ENCODE measurements around the gene PRDM16.
"Not testable (repeated sequence)": the region's sequence is repeated elsewhere in the genome, so short reads cannot be mapped to it uniquely, and the experiment has no call there.

Gene PRDM16

DNA sequence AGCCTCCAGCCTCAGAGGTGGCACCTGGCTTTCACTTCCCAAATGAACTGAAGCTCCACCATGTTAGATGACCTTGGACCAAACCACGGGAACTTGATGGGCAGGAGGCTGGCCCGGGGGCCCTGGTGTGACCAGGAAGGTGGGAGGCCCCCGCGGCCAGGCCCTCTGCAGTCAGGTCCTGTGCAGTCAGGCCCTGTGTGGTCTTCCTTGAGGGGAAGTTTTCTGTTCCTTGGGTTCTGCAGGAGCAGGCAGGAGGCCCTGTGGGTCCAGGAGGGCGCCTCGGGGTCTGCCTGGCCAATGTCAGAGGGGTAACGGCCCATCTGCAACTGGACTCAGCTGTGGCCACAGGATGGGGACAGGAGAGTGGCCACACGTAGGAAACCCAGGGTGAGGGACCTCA is 13.0 kb downstream of the PRDM16 start:
- DNase-seq (ENCODE audit: low read depth), result no peak

DNA sequence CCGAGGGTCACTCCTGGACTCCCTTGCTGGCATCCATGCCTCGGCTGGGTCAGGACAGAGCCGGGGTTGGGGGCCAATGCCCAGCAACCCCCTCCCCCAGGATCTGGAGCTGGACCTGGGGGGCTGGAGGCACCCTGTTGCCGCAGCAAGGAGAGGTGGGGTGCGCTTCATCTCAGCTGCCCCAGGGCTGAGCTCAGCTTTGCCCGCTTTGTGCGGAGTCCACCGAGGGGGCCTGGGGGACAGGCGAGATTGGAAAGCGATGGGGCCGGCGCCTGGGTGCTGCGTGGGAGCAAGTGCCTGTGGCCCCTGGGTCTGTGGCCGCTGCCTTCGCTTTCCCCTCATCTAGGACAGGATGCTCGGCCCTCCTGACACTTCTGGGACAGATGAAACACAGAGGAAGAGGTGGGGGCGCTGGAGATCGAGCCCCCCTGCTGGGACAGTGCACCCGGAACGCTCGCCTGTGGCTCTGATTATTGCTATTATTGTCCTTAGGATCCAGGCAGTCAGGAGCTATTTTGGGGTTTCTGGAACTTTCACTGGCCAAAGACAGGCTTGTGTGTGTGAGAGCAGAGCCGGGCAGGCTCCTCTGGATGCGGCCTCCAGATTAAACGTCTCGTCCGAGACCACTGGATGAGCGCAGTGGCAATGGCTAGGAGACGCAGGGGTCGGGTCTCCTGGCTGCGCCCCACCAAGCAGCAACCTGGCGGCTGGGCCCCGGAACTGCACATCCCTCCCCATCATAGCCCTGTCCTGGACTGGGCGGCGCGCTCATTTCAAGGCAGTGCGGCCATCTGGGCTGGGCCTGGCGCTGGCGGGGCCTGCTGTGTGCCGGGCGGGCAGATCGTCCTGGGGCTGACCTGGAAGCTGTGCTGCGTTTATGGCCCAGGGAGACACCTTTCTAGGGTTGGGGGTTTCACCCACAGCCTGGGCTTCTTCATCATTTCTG is 13.8 kb downstream of the PRDM16 start:
- no peak for DNase-seq (ENCODE audit: low read depth)

DNA sequence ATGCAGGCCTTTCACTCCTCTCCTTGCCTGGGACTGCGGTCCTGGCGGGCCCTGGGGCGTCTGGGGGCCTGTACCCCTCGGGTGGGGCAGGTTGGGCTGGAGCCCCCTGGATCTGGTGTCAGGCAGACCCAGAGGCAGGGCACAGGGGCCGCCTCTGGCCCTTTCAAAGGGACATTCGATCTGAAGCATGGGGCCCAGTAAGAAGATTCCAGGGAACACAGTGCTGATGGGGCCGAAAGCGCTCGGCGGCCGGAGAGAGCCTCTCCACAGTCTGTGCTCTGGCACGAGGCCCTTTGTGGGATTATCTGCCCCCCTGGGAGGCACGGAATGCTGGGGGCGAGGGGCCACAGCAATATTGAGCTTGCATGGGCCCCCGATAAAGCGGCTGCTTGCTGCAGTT is 15.2 kb downstream of the PRDM16 start:
- DNase-seq (ENCODE audit: low read depth), result no peak

DNA sequence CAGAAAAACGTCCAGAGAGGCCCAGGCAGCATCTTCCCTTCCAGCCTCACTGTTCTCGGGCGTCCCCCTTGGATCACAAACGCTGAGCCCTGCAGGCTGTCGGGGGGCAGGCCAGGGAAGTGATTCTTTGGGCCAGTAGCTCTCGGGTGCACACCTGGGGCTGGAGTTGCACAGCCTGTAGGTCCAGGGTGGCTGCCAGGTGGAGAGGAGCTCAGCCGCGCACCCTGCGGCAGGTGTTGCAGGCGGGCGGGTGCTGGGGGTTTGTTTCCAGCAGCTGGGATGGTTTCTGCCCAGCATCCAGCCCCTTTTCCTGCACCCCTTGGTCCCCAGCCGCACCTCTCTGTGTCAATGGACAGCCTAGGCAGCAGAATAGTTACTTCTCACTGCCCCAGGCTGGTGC is 15.7 kb downstream of the PRDM16 start:
- no peak for DNase-seq (ENCODE audit: low read depth)

DNA sequence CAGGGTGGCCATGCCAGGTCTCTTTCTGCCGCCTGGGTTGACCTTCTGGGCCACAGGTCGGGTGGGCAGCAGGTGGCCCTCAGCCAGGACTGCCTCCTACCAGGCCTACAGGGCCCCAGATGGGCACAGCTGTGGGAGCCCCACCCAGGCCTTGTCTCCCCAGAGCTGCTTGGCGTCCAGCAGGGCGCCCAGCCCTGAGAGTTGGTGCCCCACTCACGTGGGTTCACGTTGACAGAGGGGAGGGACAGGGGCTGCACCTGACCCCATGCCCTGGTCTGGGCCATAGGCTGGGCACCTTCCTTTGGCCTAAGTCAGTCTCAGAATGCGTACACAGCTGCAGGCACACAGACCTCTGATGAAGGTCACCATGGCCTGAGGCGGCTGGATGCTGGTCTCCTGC is 16.7 kb downstream of the PRDM16 start:
- DNase-seq (ENCODE audit: low read depth), result no peak

DNA sequence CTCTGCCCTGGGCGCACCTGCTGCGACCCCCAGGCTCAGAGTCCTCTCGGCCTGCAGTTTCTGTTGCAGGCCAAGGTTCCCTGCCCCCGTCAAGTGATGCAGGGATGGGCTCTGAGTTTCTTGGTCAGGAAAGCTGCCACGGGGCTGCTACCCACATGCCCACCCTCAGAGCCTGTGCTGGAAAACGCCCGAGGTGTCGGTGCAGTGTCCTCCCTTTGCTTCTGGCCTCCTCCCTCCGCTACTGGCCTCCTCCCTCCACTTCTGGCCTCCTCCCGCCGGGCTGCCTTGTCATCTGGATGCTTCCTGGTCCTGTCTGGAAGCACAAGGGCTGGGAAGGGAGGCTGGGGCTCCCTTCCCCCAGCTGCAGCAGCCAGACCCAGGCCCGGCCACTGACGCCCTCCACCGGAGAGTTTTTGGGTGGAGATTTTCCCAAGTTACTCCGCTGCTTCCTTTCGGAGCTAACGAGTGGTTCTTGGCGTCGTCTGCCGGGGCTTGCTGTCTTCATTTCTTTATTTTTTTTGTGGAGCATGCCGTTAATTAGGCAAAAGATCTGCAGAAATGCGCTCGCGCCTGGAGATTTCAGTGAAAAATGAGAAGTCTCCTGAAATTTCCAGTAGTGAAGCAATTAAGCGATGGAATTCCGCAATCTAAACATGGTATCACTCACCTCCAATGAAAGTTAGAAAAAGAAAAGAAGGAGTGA is 17.4 kb downstream of the PRDM16 start:
- no peak for DNase-seq (ENCODE audit: low read depth)

DNA sequence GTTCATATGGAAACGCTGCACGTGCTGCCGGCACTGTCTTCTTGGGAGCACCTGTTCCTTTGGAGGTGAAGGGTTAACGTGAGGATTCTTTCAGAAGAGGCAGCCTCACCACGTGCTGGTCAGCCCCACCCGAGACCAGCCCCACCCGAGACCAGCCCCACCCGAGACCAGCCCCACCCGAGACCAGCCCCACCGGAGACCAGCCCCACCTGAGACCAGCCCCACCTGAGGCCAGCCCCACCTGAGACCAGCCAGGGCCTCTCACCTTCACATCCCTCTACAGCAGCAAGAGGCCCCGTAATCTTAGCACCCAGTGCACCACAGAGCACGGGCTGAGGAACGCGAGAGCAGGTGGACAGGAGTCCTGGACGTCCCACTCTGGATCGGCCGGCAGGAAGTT is 18.0 kb downstream of the PRDM16 start:
- DNase-seq (ENCODE audit: low read depth), result no peak

DNA sequence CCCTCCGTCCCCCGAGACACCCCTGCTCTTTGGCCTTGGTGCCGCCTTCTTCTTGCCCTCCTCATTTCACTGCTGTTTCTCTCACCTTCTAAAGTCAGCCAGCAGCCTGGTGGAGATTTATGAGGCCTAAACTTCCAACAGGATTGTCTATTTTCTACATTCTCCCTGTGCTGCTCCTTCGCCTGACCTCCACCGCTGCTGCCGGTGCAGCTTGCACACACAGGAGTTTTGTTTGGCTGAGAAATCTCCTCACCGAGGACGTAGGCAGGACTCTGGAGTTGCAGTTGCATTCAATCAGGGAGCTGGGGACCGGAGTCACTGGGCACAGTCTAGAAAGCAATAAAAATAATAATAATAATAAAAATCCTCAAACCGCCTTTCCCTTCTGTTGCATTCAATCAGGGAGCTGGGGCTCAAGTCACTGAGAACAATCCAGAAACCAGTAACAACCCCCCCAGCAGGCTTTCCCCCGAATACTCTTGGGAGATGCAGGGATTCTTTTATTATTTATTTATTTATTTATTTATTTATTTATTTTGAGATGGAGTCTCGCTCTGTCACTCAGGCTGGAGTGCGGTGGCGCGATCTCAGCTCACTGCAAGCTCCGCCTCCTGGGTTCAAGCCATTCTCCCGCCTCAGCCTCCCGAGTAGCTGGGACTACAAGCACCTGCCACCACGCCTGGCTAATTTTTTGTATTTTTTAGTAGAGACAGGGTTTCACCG is 19.1 kb downstream of the PRDM16 start:
- DNase-seq (ENCODE audit: low read depth), result not testable (repeated sequence)

DNA sequence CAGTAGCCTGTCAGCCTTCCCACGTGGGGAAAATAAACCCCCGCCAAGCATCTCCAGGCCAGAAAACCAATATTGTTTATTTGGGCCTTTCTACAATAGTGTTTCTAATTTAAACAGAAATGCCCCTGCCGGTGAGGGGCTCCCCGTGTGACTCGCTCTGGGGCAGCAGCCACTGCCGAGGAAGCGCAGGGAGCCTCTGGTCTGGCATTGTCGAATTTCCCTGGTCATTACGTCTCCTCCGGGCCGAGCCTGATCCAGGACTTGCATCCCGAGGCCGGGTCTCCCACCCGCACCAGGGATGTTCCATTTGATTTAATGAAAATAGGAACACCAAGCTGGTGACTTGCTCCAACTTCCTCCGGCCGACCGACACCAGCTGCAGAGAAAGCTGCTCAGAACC is 20.5 kb downstream of the PRDM16 start:
- DNase-seq (ENCODE audit: low read depth), result no peak

DNA sequence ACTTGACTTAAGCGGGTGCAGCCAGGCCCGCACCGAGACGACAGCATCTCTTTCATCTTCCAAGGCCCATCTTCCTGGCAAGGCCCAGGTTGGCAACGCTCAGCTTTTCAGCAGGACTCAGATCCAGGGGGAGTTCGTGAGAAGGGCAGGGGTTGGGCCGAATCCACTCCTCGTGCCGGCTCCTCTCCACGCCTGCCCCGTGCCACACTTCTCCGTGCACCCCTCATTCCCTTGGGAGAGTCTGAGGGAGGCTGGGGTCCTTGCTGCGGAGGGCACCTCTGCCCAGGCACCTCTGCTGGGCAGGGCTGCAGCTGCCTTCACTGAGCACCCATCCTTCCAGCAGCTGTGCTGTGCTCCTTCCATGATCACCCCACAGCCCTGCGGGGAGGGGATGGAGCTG is 22.3 kb downstream of the PRDM16 start:
- DNase-seq (ENCODE audit: low read depth), result no peak

DNA sequence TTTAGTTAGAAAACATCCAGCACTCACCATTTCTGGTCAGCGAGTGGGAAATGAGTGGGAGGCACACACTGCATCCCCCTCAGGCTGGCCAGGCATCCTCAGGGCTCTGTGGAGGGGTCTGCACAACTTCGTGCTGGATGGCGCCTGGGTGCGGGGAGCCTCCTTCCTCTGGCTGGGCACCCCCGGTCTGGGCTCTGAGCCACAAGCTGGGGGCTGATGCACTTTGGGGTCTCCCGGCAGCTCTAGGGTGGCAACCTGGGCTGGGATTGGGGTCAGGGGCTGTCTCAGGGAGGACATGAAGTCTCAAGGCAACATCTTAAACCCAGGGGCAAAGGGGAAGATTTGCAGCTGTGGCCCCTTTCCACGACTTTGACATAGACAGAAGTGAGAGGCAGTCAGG is 23.5 kb downstream of the PRDM16 start:
- DNase-seq (ENCODE audit: low read depth), result no peak

DNA sequence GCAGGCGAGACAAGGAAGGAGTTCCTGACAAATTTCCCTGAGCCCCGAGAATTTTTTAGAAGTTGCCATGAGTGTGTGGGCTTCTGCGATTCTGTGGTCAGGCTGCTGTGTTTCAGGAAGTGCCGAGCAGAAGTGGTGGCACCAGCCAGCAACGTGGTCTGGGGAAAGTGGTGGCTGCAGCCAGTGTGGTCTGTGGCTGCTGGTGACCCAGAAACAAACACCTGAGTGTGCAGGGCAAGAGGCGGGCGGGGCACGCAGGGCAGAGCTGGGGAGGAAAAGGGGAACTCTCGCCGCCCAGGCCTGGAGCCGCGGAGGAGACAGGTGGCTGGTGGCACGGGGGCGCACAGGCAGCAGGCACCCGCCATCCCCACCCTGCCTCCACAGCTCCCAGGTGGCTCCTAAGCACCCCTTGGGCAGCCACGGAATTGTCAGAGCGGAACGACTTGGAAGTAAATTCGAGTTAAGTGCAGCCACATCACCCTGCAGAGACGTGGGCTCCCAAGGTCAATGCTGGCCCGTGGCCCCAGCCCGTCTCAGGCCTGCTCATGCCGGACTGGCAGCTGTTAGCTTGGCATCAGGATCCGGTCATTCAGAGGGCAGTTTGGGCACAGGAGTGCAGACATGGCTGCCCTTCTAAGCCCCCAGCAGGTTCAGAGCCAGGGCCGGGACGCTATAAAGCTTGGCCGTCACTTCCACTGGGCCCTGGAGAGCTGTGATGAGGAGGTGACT is 25.1 kb downstream of the PRDM16 start:
- no peak for DNase-seq (ENCODE audit: low read depth)

DNA sequence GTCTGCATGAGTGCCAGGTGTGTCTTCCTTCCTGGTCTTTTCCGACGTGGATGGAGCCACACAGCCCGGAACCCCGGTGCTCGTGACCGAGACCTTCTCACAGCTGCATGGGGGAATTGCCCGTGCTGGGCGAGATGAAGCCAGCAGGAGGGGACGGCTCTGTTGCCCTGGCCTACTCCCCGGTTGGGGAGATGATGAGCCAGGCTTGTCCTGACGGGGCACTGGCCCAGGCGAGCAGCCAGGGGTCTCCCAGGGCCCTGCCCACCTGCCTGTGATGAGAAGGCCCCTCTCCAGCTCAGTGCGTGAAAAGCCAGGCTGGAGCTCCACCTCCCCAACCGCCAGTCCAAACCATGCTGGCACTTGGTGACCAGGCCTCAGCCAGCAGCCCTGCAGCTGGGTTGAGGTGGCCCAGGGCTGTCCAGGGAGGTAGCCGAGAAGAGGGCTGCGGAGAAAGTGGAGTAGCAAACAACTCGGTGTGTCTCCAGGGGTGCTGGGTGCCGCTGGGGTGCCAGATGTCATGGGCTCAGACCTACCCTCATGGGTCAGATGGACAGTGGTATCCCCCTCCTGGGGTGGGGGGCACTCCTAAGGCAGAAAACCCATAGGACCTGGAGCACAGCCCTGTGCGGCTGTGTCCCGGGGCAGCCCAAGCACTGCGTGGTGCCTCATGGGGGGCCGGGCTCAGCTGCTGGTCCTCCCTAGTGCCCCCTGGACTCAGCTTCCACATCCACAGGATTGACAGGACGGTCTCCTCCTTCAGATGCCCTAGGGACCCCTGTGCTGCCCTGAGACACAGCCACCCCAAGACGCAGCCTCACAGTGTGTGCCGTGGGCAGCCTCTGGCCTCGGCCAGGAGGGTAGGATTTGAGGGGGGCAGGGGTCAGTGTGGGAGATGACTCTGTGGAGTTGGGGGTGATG is 26.1 kb downstream of the PRDM16 start:
- no peak for DNase-seq (ENCODE audit: low read depth)

DNA sequence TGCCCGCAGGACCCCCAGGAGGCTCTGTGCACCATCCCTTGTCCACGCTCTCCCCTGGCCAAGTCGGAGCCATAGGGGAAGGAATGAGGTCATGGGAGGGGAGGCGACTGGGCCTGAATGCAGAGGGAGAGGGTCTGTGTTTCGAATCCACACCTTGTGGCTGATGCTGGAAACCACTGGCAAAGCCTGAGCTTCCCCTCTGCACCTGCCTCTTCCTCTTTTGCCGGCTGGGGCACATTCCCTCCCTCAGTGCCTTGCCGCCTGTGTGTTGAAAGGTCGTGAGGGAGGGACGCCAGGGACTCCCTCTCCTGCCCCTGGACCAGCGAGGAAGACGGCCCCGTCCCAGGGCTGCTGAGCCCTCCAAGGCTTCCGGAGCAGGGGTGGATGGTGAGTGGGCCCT is 27.3 kb downstream of the PRDM16 start:
- DNase-seq (ENCODE audit: low read depth), result no peak

DNA sequence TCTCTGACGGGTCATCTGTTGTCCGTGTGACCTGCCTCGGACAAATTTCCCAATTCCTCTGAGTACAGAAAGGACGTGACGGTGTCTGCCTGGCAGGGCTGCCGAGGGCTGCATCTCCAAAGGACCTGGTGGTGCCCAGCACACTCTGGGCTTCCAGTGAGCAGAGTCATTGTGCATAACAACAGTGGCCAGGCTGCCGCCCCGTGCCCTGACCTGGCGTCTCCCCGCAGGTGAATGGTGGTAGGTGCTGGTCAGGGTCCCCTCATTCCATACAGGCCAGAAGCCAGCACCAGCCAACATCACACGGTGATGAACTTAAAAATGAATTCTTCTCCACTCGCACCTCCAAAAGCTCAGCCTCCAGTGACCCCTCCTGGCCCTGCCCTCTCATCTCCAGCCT is 28.2 kb downstream of the PRDM16 start:
- DNase-seq (ENCODE audit: low read depth), result no peak

DNA sequence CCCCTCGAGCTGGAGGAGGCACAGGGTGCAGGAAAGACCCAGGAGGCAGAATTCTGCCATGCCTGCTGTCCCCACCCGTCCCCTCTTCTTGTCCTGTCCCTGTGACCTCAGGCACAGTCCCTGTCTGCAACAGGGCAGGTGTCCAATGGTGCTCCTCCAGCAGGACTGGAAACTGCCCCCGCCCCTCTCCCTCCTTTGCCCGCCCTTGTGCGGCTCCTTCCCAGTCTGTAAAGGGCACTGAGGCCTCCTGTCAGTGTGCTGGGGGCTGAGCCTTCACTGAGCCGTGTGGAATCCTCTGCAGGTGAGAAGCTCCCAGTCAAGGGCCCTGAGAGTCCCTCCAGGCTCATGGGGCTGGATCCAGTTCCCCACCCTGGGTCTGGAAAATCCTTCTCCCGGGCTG is 28.9 kb downstream of the PRDM16 start:
- DNase-seq (ENCODE audit: low read depth), result no peak

DNA sequence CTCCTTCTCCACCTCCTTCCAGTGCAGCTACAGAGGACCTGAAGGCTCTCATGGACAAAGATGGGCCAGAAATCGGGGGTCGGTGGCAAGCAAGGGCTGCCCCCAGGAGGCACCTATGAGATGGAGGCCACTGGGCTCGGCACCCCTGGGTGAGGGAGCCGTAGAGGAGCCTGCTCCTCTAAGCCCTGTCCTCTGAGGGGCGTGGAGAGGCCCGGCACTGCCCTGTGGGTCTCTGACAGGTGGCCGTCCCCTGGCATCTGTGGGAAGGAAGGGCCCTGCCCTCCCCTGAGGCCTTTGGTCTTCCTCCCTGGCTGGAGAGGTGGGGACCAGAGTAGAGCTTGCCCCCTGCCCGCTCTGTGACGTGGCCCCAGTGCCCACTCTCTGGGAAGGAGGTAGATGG is 30.9 kb downstream of the PRDM16 start:
- DNase-seq (ENCODE audit: low read depth), result no peak

DNA sequence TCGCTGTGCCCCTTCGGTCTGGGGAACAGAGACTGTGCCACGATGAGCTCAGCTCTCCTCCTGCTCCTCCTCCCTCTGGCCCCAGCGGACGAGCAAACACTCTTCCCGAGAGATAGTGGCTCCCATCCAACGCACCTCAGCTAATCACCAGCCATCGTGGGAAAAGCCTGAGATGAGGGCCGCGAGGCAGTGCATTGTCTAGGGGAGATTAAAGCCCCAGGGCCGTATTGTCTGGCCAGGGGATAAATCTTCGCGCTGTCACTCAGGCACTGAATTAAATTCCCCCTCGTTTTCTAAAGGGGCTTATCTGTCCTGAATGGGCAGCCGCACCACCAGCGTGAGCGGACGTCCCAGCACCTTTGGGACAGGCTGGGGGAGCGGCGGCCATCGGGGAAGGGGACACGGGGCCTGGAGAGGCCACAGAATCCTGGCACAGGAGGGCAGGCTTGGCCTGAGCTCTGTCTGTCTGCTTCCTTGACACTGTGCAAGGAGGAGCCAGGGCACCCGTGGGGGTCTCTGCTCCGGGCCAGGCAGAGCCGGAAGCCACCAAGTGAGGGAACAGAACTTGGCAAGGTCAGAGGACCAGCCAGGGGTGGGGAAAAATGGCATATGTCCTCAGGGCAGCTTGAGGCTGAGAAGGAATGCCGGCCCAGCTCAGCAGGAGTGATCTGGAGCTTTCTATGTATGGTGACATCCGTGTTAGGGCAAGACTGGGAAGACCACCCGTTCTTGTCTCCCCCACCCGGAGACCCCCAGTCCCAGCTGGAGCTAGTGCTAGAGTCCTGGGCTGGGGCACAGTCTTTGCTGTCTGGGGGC is 32.3 kb downstream of the PRDM16 start:
- DNase-seq (ENCODE audit: low read depth), result no peak

DNA sequence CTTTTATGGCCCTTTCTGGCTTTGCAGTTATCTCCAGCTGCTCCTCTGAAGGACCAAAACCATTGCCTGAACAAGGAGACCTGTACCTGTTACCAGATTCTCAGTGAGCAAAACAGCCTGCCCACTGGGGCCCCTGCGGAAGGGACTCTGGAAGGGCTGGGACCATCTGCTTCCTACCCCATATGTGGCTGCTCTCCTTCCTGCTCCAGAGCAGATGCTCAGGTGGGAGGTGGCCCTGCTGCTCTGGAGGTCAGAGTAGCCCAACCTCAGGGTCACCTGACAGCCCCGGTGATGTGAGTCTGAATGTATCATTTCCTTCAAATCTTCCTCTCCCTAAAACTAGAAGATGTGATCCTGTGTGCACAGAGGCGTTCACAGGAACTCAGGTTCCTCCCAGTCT is 33.6 kb downstream of the PRDM16 start:
- DNase-seq (ENCODE audit: low read depth), result no peak
